Glomerular visceral epithelial cell (primary cell): ENCODE measurements around the gene DIPK1B.

ENCODE experiments used
- DNase-seq: peaks from one replicate; pipeline ENCODE4 v3.0.0-alpha.2; 2016; ENCODE audit errors: extremely low spot score

Gene DIPK1B

GRCh38 chr9:136769710-136770191 lies 57.4 kb downstream of the DIPK1B start:
- no peak for DNase-seq

- DNase-seq = no peak
These were observed 59.6 kb downstream of the DIPK1B start for GRCh38 chr9:136771907-136772415.

- no peak for DNase-seq
These were observed 61.1 kb downstream of the DIPK1B start for GRCh38 chr9:136773386-136774044.
